ENCODE measurements around the gene EXOC1.

GRCh38 chr4:55851885-55852284 is 1.6 kb upstream of the EXOC1 start:
- no peak for TF ChIP-seq CTCF (conservative IDR thresholded peaks at IDR 0.05; ENCODE audit: low read depth, low read length)
- no peak for TF ChIP-seq EZH2 (IDR thresholded peaks at IDR 0.05; ENCODE audit: borderline replicate concordance, low read depth, low read length, poor library complexity, severe bottlenecking)

Data from A673 (cell line).